Testis (tissue), 2 donors: ENCODE measurements around the gene U2AF2.
A peak's percentile ranks its signal among the peaks of the same experiment; 100 is the strongest.

ENCODE experiments used
- POLR2A ChIP-seq: fragments of 450-650 bp; IDR thresholded peaks from one replicate; pipeline ENCODE4 v1.6.1; 2017; ENCODE audit warnings: antibody characterized with exemption, mild to moderate bottlenecking, moderate library complexity
- TF ChIP-seq, protein P1 (sequence below), 3 experiments: fragments of 450-650 bp in 2 of 3; fragments of 200-600 bp in 1 of 3; sonication (generic) in 1 of 3; IDR thresholded peaks; one replicate each; pipeline ENCODE4 v1.5.1; 2016 to 2019; ENCODE audit warnings: antibody characterized with exemption in 3 of 3, mild to moderate bottlenecking in 2 of 3, moderate library complexity in 1 of 3

DNA sequence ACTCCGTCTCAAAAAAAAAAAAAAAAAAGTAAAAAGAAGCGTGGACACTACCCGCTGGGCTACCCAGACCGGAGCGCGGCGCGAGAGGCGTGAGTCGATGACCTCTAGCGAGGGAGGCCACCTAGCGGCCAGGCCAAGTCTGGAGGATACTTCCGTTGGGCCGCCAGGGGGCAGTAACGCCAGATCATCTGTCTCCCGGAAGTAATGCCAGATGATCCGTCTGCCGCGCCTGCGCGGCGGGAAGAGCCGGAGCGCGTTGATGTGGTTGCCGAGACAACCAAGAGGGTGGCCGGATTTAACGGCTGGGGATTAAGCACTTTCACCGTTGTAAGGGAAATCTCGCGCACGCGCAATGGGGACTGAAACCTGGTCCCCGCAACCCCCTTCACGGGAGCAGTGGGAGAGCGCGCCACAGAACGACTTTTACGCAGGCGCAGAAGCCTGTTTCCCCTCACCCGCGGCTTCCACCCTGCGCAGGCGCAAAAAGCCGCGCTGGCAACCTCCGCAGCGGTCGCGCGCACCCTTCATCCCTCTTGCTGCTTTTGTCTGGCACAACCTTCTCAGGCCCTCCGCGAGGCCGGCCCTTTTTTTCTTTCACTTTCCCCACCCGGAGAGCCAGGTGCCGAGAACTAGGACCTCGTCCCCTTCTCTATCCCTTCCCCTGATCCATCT is 1.0 kb upstream of the U2AF2 start:
- TF ChIP-seq, protein P1, sequence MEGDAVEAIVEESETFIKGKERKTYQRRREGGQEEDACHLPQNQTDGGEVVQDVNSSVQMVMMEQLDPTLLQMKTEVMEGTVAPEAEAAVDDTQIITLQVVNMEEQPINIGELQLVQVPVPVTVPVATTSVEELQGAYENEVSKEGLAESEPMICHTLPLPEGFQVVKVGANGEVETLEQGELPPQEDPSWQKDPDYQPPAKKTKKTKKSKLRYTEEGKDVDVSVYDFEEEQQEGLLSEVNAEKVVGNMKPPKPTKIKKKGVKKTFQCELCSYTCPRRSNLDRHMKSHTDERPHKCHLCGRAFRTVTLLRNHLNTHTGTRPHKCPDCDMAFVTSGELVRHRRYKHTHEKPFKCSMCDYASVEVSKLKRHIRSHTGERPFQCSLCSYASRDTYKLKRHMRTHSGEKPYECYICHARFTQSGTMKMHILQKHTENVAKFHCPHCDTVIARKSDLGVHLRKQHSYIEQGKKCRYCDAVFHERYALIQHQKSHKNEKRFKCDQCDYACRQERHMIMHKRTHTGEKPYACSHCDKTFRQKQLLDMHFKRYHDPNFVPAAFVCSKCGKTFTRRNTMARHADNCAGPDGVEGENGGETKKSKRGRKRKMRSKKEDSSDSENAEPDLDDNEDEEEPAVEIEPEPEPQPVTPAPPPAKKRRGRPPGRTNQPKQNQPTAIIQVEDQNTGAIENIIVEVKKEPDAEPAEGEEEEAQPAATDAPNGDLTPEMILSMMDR (IDR thresholded peaks at IDR 0.05) = peak; percentile 97 to 100 (median 100)
- TF ChIP-seq POLR2A = peak; percentile 18
